Natural killer cell (primary cell): ENCODE results near the gene CPNE4. TPM values are rescaled to one million over a fixed set of nuclear protein-coding genes. Genes with fewer than 3 reads are reported as not detected.

Source experiments
- ATAC-seq, 3 donors: fragments of 150-1000 bp in 2 of 3; fragments of 200-7000 bp in 1 of 3; cut with Tn5 transposase; 1 replicate in 1 of 3; 2 replicates in 2 of 3; pipeline ENCODE4 v1.10.0; 2021; ENCODE audit warnings: mild to moderate bottlenecking in 2 of 3, moderate library complexity in 2 of 3
- DNase-seq, 2 donors: peaks; one replicate each; pipeline versions ENCODE4 v3.0.0 to v3.0.0-alpha.2; 2013 to 2021; ENCODE audit warnings: mixed read lengths in 1 of 2
- H3K27ac ChIP-seq: one replicate; pipeline ENCODE4 v1.5.1; 2013; ENCODE audit warnings: mild to moderate bottlenecking, low read length
- H3K27me3 ChIP-seq: one replicate; pipeline ENCODE4 v1.6.1; 2013; ENCODE audit warnings: low read length; ENCODE audit not compliant: control insufficient read depth, insufficient read depth
- H3K36me3 ChIP-seq: one replicate; pipeline ENCODE4 v1.6.1; 2013; ENCODE audit warnings: low read length; ENCODE audit not compliant: control insufficient read depth, insufficient read depth
- H3K4me1 ChIP-seq: one replicate; pipeline ENCODE4 v1.6.1; 2013; ENCODE audit warnings: low read length; ENCODE audit not compliant: control insufficient read depth, insufficient read depth
- H3K4me3 ChIP-seq: one replicate; pipeline ENCODE4 v1.5.1; 2013; ENCODE audit warnings: low read length
- H3K9me3 ChIP-seq: one replicate; pipeline ENCODE4 v1.6.1; 2013; ENCODE audit warnings: low read length; ENCODE audit not compliant: control insufficient read depth, insufficient read depth
- H3K27ac Mint-ChIP-seq, 2 donors: one replicate each; pipeline ENCODE4 v1.8.0; 2022; ENCODE audit warnings: mild to moderate bottlenecking in 2 of 2, mixed read lengths in 2 of 2, moderate library complexity in 1 of 2
- H3K27me3 Mint-ChIP-seq, 2 donors: one replicate each; pipeline ENCODE4 v1.8.0; 2022; ENCODE audit warnings: low read depth in 2 of 2, mixed read lengths in 2 of 2
- H3K36me3 Mint-ChIP-seq: one replicate; pipeline ENCODE4 v1.8.0; 2022; ENCODE audit warnings: mixed read lengths
- H3K4me1 Mint-ChIP-seq, 2 donors: one replicate each; pipeline ENCODE4 v1.8.0; 2022; ENCODE audit warnings: mixed read lengths in 2 of 2
- H3K4me3 Mint-ChIP-seq: one replicate; pipeline ENCODE4 v1.8.0; 2022; ENCODE audit warnings: mild to moderate bottlenecking, moderate library complexity, mixed read lengths
- H3K9me3 Mint-ChIP-seq, 2 donors: one replicate each; pipeline ENCODE4 v1.8.0; 2022; ENCODE audit warnings: mixed read lengths in 2 of 2
- WGBS: methylation state at CpG from one replicate; pipeline ENCODE4 v1.1.7; 2013; ENCODE audit warnings: missing lambda C conversion rate; ENCODE audit not compliant: insufficient coverage; 5-methylcytosine and 5-hydroxymethylcytosine counted together
- intact Hi-C: fragments of 100-400 bp; cut with micrococcal nuclease; formaldehyde crosslinking; loops from one replicate; pipeline ENCODE4 v1.14.2; 2022
- total RNA-seq, 4 donors: library from RNA; stranded (reverse); fragments of 120-200 nt in 1 of 4; gene quantifications; one replicate each; pipeline versions ENCODE4 v1.2.3 to v1.2.4, GENCODE V29; 2013 to 2022
- TF ChIP-seq, protein P1 (sequence below): fragments of 200-600 bp; IDR thresholded peaks from one replicate; pipeline ENCODE4 v1.8.0; 2022; ENCODE audit warnings: antibody characterized with exemption

The CPNE4 gene
- total RNA-seq, 3 donors from 2014 or later (not counting 1 experiment from before 2014, with no cell fraction given): not detected

DNA sequence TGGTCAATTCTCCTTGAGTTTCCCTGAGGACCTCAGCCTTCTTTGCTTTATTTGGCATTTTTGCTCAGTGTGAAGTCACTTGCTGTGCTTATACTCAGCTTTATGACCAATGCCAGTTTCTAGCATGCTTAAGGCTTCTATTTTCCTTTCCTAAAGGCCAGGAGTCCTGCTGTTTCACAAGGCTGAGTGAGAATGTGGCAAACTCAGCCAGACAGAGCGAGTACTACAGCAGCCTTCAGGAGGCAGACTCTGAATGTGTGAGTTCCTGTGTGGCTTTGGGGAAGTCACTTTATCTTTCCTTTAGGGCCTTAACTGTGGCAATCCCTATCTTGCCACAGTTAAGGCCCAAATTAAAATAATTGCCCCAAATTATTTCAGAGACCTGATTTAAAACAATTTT is 318.8 kb downstream of the CPNE4 start:
- Histone ChIP-seq H3K4me3 (no peak overlapping the region), H3K36me3 (no peaks in the 10 kb centered on the region), H3K9me3 (no peaks in the 10 kb centered on the region), H3K27me3 (no peaks in the 10 kb centered on the region), H3K27ac (no peak overlapping the region), H3K4me1 (peaks cover 4% of the 10 kb centered on the region)
- ATAC-seq (peak in 2 of 3 donors; percentile 57 to 70), DNase-seq (no peak)
- TF ChIP-seq, protein P1, sequence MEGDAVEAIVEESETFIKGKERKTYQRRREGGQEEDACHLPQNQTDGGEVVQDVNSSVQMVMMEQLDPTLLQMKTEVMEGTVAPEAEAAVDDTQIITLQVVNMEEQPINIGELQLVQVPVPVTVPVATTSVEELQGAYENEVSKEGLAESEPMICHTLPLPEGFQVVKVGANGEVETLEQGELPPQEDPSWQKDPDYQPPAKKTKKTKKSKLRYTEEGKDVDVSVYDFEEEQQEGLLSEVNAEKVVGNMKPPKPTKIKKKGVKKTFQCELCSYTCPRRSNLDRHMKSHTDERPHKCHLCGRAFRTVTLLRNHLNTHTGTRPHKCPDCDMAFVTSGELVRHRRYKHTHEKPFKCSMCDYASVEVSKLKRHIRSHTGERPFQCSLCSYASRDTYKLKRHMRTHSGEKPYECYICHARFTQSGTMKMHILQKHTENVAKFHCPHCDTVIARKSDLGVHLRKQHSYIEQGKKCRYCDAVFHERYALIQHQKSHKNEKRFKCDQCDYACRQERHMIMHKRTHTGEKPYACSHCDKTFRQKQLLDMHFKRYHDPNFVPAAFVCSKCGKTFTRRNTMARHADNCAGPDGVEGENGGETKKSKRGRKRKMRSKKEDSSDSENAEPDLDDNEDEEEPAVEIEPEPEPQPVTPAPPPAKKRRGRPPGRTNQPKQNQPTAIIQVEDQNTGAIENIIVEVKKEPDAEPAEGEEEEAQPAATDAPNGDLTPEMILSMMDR: no peak
- Mint-ChIP-seq H3K36me3 (no peaks in the 10 kb centered on the region), H3K9me3 (no peaks in the 10 kb centered on the region), H3K27ac (no peak overlapping the region), H3K27me3 (peaks cover 0 to 3% of the 10 kb centered on the region in 2 donors), H3K4me1 (peaks cover 24 to 25% of the 10 kb centered on the region in 2 donors), H3K4me3 (no peak overlapping the region)
- WGBS: 15% methylated on average over 1 of the region's 1 CpG
- intact Hi-C loops: no loop called here

DNA sequence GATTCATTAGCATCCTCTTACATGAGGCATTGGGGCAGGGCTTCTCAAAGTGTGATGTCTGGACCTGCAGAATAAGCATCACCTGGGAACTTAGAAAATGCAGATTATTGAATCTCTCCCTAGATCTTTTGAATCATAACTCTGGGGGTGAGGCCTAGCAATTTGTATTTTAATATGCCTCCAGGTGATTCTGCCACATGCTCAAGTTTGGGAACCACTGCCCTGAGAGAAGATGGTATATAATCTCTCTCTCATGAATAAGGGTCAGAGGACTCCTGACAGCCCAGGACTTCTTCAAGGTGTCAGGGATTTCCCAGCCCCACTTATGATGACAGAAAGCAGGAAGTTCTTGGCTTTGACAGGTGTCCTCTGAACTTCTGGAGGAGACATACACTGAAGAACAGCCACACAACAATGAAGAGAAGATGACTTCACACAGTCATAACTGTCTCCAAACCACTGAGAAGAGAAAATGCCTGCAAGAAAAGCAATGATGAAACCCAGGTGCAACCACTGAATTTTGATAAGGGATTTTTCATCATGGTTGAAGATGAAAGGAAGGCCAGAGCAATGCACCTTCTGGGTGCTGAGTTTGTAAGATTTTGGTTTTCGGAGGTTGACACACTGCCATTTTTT is 320.1 kb downstream of the CPNE4 start:
- H3K4me1 Mint-ChIP-seq: peaks cover 24 to 25% of the 10 kb centered on the region in 2 donors
- no peak overlapping the region for H3K27ac Mint-ChIP-seq
- peaks cover 4% of the 10 kb centered on the region for H3K4me1 ChIP-seq
- no peaks in the 10 kb centered on the region for H3K36me3 Mint-ChIP-seq
- H3K9me3 Mint-ChIP-seq: no peaks in the 10 kb centered on the region
- no peaks in the 10 kb centered on the region for H3K36me3 ChIP-seq
- no peaks in the 10 kb centered on the region for H3K9me3 ChIP-seq
- no CpG with 5 or more reads among the region's 1 CpG for WGBS
- TF ChIP-seq, protein P1: no peak
- H3K27ac ChIP-seq: no peak overlapping the region
- ATAC-seq: no peak
- intact Hi-C loops: no loop called here
- no peak overlapping the region for H3K4me3 ChIP-seq
- H3K27me3 Mint-ChIP-seq: peaks cover 0 to 3% of the 10 kb centered on the region in 2 donors
- H3K27me3 ChIP-seq: no peaks in the 10 kb centered on the region
- no peak for DNase-seq
- H3K4me3 Mint-ChIP-seq: no peak overlapping the region

GRCh38 chr3:131713416-131714123 is 321.2 kb downstream of the CPNE4 start:
- ATAC-seq (no peak), DNase-seq (no peak)
- H3K27me3 Mint-ChIP-seq: peaks cover 0 to 3% of the 10 kb centered on the region in 2 donors
- no peak overlapping the region for H3K27ac ChIP-seq
- H3K9me3 ChIP-seq: no peaks in the 10 kb centered on the region
- TF ChIP-seq, protein P1: no peak
- H3K27me3 ChIP-seq: no peaks in the 10 kb centered on the region
- no peak overlapping the region for H3K27ac Mint-ChIP-seq
- intact Hi-C loops: no loop called here
- H3K36me3 Mint-ChIP-seq: no peaks in the 10 kb centered on the region
- H3K4me1 Mint-ChIP-seq: peaks cover 23 to 24% of the 10 kb centered on the region in 2 donors
- H3K36me3 ChIP-seq: no peaks in the 10 kb centered on the region
- peaks cover 4% of the 10 kb centered on the region for H3K4me1 ChIP-seq
- no peak overlapping the region for H3K4me3 Mint-ChIP-seq
- WGBS: 72% methylated on average over 3 of the region's 3 CpGs
- H3K4me3 ChIP-seq: no peak overlapping the region
- H3K9me3 Mint-ChIP-seq: no peaks in the 10 kb centered on the region
